Measurements from ENCODE around the gene ENDOD1.

- TF ChIP-seq CTCF (IDR thresholded peaks at IDR 0.05) (no peak), POLR2A (IDR thresholded peaks at IDR 0.05) (no peak), POLR2AphosphoS5 (IDR thresholded peaks at IDR 0.05) (no peak)
Measured at GRCh38 chr11:95100191-95100648, 10.6 kb downstream of the ENDOD1 start.

Data from prostate gland (tissue), 2 donors.